HG02763 (cell line): ENCODE data around the gene ALK.

Experiments
- ATAC-seq: cut with Tn5 transposase; IDR thresholded peaks from one replicate; pipeline ENCODE4 v1.9.1; 2021; ENCODE audit warnings: mild to moderate bottlenecking, moderate library complexity; ENCODE audit not compliant: unreplicated experiment

Gene ALK

DNA sequence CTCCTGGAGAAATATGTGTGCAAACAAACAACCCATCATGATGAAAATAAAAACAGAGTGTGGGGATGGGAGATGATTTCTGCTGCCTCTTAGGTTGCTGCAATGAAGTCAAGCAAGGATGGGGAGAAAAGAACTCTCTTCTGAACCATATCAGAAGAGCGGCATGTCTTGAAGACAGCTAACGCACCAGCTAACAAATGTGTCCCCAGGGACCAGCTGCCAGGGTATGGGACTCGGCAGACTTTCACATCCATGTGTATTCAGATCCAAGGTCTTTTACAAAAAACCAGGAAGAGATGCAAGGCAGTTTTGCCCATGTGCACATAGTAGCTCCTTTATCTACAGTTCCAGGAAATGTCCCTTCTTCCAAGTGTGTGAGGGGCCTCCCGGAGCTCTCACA, 680.8 kb downstream of the ALK start:
- no peak for ATAC-seq

DNA sequence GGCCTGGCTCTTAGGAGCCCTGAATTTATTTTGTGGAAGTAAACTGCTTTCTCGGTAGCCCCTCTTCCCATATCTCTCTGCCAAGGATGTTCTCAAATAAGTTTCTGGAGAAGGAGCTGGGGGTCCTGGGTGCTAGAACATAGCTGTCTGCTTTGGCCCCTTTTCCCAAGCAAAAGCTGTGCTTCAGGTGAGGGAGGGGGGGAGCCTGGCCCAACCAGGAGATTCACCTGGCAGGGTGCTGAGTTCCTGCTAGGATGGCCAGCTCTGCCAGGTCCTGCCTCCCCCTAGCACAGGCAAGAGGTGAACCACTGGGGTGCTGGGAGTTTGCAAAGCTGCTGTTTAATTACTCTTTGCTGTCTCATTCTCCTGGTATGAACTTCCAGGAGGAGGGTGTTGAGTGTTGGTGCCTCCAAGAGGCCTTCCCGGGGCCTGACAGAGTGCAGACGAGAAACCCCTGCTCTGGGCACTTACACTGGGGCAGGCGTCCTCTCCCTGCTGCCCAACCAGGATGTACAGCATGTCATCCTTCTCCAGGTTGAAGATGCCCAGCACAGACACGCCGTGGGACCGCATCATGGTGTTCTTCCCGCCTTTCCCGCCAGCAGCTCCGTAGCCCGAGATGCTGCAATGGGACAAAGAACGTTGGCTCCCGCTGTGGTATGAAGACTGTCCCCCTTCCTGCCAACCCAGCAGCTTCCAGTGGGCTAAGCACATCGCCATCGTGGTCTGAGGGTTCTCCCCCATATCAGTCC, 682.0 kb downstream of the ALK start:
- ATAC-seq = no peak

DNA sequence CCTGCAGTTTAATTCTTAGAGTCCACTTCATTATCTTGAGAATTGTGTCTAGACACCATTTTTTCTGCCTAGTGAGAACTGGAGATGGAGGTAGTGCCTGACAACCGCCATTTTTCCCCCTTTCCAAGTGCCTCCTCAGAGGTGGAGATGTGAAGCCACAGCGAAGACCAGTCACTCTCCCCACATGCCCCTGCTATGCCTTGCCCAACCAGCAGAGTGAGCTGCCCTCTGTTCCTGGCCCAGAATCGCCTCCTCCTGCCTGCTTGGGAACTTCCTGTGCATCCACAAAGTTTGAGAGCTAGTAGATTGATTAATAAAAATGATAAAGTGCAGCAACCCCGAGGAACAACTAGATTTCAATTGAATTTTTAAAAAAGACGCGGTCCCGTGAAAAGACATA, 682.9 kb downstream of the ALK start:
- ATAC-seq = no peak

DNA sequence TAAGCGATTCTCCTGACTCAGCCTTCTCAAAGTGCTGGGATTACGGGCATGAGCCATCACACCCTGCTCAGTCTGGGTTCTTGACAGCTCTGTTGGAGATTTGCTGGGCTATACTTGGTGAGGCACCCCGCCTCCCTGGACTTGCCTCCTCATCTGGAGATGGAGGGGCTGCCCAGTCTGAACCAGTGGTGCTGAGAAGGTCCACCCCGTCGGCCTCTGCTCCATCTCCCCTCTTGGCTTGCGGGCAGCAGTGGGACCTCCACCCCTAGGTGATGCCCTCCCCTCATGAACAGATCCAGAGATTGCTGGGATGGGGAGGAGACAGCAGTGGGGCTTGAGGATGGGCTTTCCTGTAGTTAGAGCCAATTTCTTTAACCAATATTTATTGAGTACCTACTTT, 685.3 kb downstream of the ALK start:
- no peak for ATAC-seq

DNA sequence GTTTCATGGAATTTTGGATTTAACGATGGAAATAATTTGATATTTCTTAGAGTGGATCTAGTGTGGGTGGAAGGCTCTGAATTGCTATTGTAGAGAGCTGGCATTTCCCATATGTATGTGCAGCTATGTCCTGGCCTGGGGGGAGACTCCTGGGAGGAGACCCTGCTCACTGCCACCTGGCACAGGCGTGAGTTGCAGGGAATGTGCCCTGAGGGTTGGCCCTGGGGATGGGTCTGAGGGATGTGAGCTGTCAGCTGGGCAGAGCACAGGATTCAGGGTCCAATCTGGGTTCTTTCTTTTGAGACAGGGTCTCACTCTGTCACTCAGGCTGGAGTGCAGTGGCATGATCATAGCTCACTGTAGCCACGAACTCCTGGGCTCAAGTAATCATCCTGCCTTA, 686.0 kb downstream of the ALK start:
- no peak for ATAC-seq

DNA sequence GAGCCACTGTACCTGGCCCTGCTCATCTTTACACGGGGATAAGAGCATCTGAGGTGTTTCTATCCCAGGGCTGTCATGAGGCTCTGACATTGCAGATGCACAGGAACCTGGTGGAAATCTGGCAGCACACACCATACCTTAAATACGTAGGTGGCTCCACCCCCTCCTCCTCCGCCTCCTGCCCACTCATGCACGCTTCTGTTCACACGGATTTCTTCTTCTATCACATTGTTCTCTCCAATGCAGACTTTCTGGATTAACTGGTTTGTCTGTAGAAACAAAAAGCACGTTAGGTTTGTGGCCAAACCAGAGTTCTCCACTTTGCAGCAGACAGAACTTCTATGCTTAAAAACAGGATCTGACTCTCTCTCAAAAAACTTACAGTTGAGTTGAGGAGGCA, 688.0 kb downstream of the ALK start:
- no peak for ATAC-seq

DNA sequence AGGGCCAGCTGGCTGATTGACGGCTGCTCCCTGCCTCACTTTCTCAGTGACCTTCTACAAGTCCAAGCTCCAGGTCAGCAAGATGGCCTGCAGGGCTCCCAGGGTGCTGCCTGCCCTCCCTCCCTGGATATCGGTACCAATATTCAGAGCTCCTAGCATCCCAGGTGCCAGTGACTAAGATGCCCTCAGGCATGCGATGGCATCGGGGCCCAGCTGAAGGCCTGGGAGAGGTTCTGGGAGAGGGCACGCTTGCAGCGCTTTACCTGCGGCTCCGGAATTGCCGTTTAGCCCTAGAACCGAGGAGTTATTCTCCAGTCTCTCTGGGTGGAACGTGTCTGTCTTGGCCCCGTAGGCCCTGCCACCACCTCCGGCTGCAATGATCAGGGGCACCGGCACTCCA, 689.3 kb downstream of the ALK start:
- no peak for ATAC-seq

DNA sequence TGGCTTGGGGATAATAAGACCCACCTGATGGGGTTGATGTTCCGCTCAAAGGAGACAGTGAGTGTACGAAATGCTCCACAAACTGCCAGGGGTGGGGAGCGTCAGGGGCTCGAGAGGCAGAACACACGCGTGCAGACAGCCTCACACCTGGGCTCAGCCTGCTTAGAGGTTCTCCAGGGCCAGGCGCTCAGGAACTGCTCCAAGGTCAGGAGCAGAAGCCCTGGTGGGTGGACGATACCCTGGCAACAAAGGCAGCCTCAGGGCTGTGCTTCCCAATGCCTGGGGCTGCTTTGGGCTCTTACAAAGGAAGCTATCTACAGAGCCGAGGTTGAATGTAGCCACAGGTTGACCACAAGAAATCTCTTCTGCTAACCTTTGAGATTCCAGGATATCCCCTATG, 691.7 kb downstream of the ALK start:
- ATAC-seq = no peak

DNA sequence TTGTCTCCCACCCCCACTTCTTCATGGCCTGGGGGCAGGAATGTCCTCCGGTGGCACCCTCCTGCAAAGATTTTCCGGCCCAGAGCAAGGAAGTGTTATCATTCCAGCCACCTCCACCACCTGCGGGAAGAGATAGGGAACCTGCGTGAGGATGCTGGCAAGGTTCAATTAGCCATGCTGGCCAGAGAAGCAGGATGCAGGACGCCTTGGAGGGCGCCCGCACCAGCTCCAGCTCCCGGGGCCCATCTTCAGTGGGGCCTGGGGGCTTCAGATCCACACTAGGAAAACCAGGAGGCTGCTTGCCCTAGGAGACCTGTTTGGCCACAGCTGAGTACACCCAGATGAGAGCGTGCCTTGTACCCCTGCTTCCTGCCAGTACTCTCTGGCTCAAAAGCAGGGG, 692.4 kb downstream of the ALK start:
- ATAC-seq = no peak

DNA sequence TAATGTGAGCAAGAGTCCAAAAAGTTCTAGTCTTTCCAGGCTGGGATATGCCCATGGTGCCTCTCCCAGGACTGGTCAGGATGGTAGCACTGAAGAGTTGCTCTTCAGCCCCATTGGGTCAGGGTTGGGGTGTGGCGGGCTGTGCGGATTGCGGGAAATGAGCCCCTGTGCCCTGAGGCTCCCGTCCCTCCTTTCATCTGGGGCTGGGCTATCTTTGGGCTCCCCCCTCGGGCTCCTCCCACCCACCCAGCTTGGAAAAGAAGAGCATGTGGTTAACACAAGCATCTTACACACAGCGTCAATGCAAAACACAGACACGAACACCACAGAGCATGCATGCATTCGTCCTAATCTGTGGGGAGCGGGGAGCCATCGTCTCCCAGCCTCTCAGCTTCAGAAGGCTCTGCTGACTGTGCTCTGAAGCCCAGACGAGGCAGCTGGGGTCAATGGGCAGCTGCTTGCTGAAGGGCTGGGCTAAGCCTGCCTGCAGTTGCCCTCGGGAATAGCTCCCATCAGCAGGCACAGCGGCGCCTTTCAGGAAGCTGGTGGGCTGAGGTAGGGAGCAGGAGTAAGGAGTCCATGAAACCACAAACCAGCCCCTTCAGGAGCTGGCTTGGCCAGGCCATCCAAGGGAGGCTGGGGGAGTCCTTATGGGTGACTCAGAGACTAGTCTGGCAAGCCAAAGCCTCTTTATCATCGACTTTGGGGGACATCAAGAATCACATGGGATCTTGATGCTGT, 693.3 kb downstream of the ALK start:
- no peak for ATAC-seq

DNA sequence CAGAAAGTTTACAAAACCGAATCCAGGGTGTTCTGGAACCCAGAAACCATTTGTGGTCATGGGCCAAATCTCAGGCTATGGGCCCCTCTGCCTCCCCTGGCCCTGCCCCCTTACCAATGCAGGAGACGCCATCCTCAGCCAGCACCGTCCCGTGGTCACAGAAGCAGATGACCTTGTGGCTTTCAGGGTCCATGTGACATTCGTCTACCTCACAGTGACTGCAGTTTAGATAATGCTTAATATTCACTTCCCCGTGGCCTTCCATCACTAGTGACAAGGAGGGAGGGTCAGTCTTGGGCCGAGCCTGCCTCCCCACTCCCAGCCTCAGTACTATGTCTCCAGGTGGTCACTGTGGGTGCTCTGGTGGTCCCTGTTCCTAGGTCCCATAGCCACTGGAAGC, 694.6 kb downstream of the ALK start:
- ATAC-seq = no peak

DNA sequence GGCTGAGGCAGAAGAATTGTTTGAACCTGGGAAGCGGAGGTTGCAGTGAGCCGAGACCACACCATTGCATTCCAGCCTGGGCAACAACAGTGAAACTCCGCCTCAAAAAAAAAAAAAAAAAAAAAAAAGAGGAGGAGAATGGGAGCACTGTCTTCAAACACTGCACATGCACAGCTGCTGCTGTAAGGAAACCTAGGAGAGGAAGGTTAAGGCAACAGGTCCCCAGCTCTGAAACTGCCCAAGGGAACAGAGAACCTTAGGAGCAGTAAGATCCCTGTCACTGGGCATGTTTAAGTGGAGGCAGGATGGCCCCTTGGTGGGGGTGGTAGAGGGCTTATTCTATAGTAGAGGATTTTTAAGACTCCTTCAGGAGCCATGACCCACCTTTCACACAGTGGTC, 695.0 kb downstream of the ALK start:
- ATAC-seq = no peak

DNA sequence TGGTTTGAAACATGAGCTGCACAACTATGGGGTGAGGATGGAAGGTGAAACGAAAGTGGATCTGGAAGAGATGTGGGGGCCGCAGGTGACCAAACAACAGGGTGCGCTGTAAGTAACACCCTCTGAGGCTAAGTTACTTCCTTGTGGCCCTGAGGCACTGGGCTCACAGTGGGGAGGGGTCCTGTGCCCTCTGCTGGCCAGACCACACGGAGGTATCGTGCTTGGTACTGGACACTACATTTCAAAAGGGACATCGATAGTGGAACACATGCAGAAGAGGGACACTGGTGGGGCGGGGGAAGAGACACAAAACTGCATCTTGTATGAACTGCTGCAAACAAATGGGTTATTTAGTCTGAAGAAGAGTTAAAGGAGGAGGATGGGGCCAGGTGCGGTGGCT, 695.6 kb downstream of the ALK start:
- ATAC-seq = no peak

DNA sequence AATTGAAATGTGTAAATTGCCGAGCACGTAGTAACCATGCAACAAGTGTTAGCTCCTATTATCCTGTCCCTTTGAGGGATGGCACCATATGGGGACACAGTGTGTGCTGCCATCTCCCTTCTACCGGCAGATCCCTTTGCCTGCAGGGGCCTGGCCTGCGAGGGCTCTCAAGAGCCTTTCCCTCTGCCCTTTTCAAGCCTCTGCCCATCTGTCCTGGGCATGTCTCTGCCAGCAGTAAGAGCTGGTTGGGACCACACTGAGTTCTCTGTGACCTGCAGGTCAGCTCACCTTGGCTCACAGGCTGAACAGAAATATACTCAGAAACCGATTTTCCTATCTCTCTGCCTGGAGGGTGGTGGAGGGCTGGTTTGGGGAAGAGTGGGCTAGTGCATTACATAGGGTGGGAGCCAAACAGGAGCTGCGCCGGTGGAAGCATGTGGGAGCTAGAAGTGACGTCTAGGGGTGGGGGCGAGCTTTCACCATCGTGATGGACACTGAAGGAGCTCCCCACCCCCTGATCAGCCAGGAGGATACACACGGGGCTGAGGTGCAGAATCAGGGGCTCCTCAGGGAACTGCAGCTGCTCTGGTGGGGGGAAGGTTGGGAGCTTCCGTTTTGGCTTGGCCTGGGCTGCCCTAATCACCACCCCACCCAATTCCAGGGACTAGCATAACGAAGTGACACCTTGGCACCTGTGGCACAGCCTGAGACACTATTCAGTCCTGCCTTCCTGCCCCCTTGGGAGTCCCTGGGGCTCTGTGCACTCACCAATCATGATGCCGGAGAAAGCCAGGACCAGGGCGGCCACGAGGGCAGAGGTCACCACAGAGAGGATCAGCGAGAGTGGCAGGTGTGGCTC, 696.5 kb downstream of the ALK start:
- ATAC-seq = no peak

DNA sequence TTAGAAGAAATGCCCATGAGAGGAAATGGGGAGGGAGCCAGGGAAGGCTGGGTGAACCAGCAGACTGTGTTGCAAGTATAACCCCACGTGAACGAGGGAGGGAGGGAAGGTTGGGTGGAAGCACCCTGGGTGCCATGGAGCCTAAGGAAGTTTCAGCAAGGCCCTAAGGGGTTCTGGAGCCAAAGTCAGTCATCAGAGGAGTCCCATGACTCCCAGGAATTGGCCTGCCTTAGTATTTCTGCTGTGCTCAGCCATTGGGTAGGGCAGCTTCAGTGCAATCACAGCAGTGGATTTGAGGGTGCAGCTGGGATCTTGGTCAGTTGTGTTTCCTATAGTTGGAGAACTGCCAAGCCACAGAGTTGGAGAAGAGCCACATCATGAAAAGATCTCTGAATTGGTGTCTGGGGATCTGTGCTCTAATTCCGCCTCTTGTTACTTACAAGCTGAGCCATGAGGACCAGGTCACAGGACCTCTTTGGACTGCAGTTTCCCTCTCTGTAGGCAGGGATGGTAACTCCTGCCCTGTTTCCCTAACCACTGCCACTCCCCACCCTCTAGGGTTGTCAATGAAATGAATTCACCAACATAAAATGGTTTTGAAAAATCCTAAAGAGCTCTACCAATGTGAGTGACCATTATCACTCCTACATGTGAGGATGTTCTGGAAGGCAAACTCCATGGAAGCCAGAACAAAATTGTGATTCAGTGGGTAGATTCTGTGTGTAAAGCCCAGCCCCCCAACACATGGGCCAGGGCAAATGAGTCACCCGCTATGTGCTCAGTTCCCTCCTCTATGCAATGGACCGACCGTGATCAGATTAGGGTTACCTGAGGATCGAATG, 697.3 kb downstream of the ALK start:
- no peak for ATAC-seq

DNA sequence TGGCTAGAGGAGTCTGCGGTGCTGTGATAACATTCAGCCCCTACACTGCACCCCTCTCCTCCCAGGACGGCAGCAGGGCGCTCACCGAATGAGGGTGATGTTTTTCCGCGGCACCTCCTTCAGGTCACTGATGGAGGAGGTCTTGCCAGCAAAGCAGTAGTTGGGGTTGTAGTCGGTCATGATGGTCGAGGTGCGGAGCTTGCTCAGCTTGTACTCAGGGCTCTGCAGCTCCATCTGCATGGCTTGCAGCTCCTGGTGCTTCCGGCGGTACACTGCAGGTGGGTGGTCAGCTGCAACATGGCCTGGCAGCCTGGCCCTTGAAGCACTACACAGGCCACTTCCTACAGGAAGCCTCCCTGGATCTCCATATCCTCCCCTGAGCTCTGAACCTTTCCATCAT, 698.1 kb downstream of the ALK start:
- no peak for ATAC-seq

DNA sequence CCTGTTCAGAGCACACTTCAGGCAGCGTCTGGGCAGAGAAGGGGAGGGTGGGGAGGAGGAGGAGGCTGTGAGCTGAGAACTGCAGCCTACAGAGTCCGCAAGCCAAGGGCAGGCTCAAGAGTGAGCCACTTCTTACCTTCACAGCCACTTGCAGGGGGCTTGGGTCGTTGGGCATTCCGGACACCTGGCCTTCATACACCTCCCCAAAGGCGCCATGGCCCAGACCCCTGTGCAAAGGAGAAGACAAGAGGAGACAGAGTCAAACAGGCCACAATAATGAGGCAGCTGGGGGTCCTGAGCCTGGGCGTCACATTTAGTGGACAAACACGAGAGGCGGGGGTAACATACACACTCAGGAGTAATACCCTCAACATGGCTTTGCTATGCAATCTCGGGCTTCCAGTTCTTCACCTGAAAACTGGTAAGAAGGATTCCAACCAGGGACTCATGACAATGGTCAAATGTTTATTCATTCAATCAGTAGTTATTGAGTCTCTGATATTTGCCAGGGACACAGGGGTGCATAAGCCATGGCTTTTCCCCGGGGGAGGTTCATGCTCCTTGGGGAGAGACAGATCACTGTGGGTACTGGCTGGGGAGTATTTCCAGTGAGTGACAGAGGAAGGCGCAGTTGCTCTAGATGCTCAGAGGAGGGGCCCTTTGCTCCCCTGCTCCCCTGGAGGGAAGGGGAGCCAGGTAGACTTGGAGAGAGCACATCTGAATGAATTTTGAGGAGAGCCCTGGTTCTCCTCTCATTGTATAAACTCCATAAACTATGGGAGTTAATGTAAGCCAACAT, 698.8 kb downstream of the ALK start:
- ATAC-seq = no peak

DNA sequence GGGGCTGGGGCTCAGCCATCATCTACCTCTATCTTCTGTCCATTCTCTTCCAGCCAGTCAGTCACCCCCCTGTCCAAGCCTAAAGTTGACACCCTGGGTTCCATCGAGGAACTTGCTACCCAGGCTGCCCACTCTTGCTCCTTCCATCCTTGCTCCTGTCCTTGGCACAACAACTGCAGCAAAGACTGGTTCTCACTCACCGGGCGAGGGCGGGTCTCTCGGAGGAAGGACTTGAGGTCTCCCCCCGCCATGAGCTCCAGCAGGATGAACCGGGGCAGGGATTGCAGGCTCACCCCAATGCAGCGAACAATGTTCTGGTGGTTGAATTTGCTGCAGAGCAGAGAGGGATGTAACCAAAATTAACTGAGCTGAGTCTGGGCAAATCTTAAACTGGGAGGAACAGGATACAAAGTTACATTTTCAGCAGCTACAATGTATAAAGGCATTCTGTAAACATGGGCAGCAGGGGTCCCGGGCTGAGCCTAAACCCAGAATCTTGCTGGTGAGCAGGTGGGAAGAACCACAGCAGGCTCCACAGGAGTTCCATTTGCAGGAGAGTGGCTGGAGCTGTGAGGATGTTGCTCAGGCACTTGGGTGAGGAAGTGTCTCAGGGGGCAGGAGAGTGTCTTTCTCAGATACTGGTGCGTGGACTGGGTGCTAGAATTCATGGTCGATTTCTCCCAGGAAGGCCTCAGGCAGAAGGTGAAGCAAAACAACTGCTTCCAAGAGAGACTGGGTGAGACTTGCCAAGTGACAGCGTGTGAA, 700.7 kb downstream of the ALK start:
- ATAC-seq = no peak

DNA sequence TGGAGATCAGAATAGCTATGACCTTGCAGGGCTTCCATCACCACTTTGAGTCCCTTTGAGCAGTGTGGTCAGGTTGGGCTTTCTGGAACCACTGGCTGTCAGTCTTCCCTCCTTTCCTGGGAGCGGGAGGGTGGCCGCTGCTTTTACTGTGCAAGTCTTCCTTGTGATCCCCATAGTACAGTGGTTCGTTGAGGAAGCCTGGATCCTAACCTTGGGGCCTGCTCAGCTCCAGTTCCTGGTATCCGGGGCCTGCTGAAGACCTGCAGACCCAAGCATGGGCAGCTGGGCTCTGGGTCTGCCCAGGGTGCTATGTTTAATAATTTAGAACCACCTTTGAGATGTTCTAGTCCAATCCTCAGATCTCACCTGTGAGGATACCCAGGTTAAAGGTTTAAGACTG, 702.0 kb downstream of the ALK start:
- ATAC-seq = no peak
